Left forelimb (tissue), 1 donor: ENCODE measurements around the gene FAIM.
"Not testable (repeated sequence)": the region's sequence is repeated elsewhere in the genome, so short reads cannot be mapped to it uniquely, and the experiment has no call there.

Experiments
- DNase-seq: peaks from one replicate; pipeline ENCODE4 v3.0.0-alpha.2; 2018; ENCODE audit warnings: low spot score

Gene FAIM

GRCh38 chr3:138680974-138681373, 72.4 kb downstream of the FAIM start:
- DNase-seq: not testable (repeated sequence)

DNA sequence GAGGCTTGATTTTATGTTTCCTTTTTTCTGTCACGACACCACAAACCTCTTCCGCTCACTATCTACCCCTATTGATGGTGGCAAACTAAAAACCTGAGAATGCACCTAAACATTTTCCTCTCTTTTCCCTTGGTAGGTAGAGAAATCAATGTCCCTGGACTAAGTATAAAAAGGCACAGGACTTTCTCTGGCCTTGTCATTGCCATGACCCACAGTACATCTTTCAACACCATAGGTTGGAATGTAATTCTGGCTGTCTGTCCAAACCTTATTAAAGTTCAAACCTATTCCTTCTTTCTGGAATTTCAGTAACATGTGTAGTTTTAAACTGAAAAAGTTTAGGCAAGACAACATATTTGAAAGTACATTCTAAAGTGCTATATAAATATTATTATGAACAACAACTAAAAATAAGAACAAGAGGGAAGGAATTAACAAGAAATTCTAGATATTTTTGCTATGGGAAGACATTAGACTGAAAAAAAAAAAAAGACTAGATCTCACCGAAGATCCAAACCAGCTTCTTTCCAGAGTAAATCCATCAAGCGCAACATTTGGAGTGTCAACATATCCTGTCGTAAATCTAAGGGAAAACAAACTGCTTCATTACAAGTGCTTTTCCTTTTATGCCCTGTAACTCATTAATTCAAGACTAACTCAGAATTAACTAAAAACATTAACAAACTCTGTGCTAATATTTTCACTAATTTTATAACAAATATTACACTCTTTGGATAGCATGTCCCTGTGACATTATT, 73.1 kb downstream of the FAIM start:
- no peak for DNase-seq

- no peak for DNase-seq
Observed at GRCh38 chr3:138682648-138683047, 74.1 kb downstream of the FAIM start.
